Neural progenitor cell (in vitro differentiated cells): ENCODE results near the gene TBK1. TPM values are rescaled to one million over a fixed set of nuclear protein-coding genes. Genes with fewer than 3 reads are reported as not detected.

ENCODE experiments used
- DNase-seq: peaks from one replicate; pipeline ENCODE4 v3.0.0-alpha.2; 2016; ENCODE audit warnings: low spot score
- H2AFZ ChIP-seq: fragments of 200-600 bp; sonication (generic); replicated peaks from 2 replicates; pipeline ENCODE4 v1.6.1; 2016; ENCODE audit warnings: antibody characterized with exemption
- H3F3A ChIP-seq: fragments of 200-600 bp; sonication (generic); 2 replicates; pipeline ENCODE4 v1.6.1; 2016; ENCODE audit warnings: antibody characterized with exemption, low read depth
- H3K27ac ChIP-seq: fragments of 200-600 bp; sonication (generic); 2 replicates; pipeline ENCODE4 v1.5.1; 2016; ENCODE audit warnings: mild to moderate bottlenecking
- H3K27me3 ChIP-seq: fragments of 200-600 bp; sonication (generic); 2 replicates; pipeline ENCODE4 v1.6.1; 2016; ENCODE audit warnings: mild to moderate bottlenecking, moderate library complexity
- H3K36me3 ChIP-seq: fragments of 200-600 bp; sonication (generic); 2 replicates; pipeline ENCODE4 v1.5.1; 2016
- H3K4me1 ChIP-seq: fragments of 200-600 bp; sonication (generic); 2 replicates; pipeline ENCODE4 v1.6.1; 2016; ENCODE audit warnings: mixed run types
- H3K4me2 ChIP-seq: fragments of 200-600 bp; sonication (generic); 2 replicates; pipeline ENCODE4 v1.6.1; 2016
- H3K4me3 ChIP-seq: fragments of 200-600 bp; sonication (generic); 2 replicates; pipeline ENCODE4 v1.5.1; 2016
- H3K79me2 ChIP-seq: fragments of 200-600 bp; sonication (generic); 2 replicates; pipeline ENCODE4 v1.6.1; 2016; ENCODE audit warnings: low read depth
- H3K9ac ChIP-seq: fragments of 200-600 bp; sonication (generic); 2 replicates; pipeline ENCODE4 v1.6.1; 2016
- H3K9me3 ChIP-seq: fragments of 200-600 bp; sonication (generic); 2 replicates; pipeline ENCODE4 v1.5.1; 2016; ENCODE audit warnings: low read depth
- H4K20me1 ChIP-seq: fragments of 200-600 bp; sonication (generic); 2 replicates; pipeline ENCODE4 v1.6.1; 2016; ENCODE audit warnings: low read depth
- H3K27ac Mint-ChIP-seq: 3 replicates; pipeline ENCODE4 v1.8.0; 2021; ENCODE audit warnings: mixed read lengths
- H3K27me3 Mint-ChIP-seq: 2 replicates; pipeline ENCODE4 v1.8.0; 2022; ENCODE audit warnings: low read depth, mild to moderate bottlenecking, inconsistent platforms, moderate library complexity, mixed read lengths; ENCODE audit not compliant: insufficient read depth
- H3K36me3 Mint-ChIP-seq: 3 replicates; pipeline ENCODE4 v1.8.0; 2021; ENCODE audit warnings: mixed read lengths
- H3K4me1 Mint-ChIP-seq: 3 replicates; pipeline ENCODE4 v1.8.0; 2021; ENCODE audit warnings: mixed read lengths
- H3K4me3 Mint-ChIP-seq: 3 replicates; pipeline ENCODE4 v1.8.0; 2021; ENCODE audit warnings: mild to moderate bottlenecking, moderate library complexity, mixed read lengths
- H3K9me3 Mint-ChIP-seq: 3 replicates; pipeline ENCODE4 v1.8.0; 2020; ENCODE audit warnings: mixed read lengths
- CTCF ChIP-seq: fragments of 200-600 bp; sonication (generic); IDR thresholded peaks from 2 replicates; pipeline ENCODE4 v1.5.1; 2017; ENCODE audit warnings: antibody characterized with exemption, mild to moderate bottlenecking
- EZH2 ChIP-seq: fragments of 200-600 bp; sonication (generic); IDR thresholded peaks from 2 replicates; pipeline ENCODE4 v1.6.1; 2017; ENCODE audit warnings: antibody characterized with exemption, mild to moderate bottlenecking, moderate library complexity
- EZH2phosphoT487 ChIP-seq: fragments of 200-600 bp; sonication (generic); IDR thresholded peaks from 2 replicates; pipeline ENCODE4 v1.6.1; 2017; ENCODE audit warnings: antibody characterized with exemption
- total RNA-seq: library from RNA; depleted of rRNA; stranded (reverse); fragments of >200 nt; gene quantifications from 2 replicates; pipeline ENCODE4 v1.2.3, GENCODE V29; 2015; ENCODE audit warnings: low replicate concordance

TBK1 gene
- total RNA-seq, 1 donor from 2014 or later, result 51.3 TPM

- Mint-ChIP-seq H3K9me3 (no peaks in the 10 kb centered on the region), H3K4me3 (no peak overlapping the region), H3K27me3 (no peaks in the 10 kb centered on the region), H3K27ac (no peak overlapping the region), H3K4me1 (peaks cover 8% of the 10 kb centered on the region), H3K36me3 (peaks cover 14% of the 10 kb centered on the region)
- Histone ChIP-seq H3K27me3 (no peaks in the 10 kb centered on the region), H3K4me2 (no peak overlapping the region), H3K27ac (no peak overlapping the region), H3K36me3 (no peaks in the 10 kb centered on the region), H3K79me2 (peaks cover 86% of the 10 kb centered on the region), H2AFZ (no peak overlapping the region), H4K20me1 (peaks cover 11% of the 10 kb centered on the region), H3K4me3 (no peak overlapping the region), H3K9ac (no peak overlapping the region), H3F3A (no peaks in the 10 kb centered on the region), H3K9me3 (no peaks in the 10 kb centered on the region), H3K4me1 (peaks cover 12% of the 10 kb centered on the region)
- TF ChIP-seq CTCF (no peak), EZH2 (no peak), EZH2phosphoT487 (no peak)
- no peak for DNase-seq
Observed at GRCh38 chr12:64457923-64458322, 6.0 kb downstream of the TBK1 start.

- Mint-ChIP-seq H3K27ac (peak overlapping the region; percentile 8), H3K9me3 (no peaks in the 10 kb centered on the region), H3K4me3 (no peak overlapping the region), H3K4me1 (no peaks in the 10 kb centered on the region), H3K36me3 (peaks cover 14% of the 10 kb centered on the region), H3K27me3 (no peaks in the 10 kb centered on the region)
- H3K4me1 ChIP-seq, result no peaks in the 10 kb centered on the region
- no peaks in the 10 kb centered on the region for H3K9me3 ChIP-seq
- H3K36me3 ChIP-seq, result peaks cover under 1% of the 10 kb centered on the region
- no peak overlapping the region for H3K4me3 ChIP-seq
- DNase-seq, result no peak
- no peak overlapping the region for H3K4me2 ChIP-seq
- TF ChIP-seq EZH2, result no peak
- TF ChIP-seq CTCF, result no peak
- TF ChIP-seq EZH2phosphoT487, result no peak
- peaks cover 71% of the 10 kb centered on the region for H3K79me2 ChIP-seq
- H3K27me3 ChIP-seq, result no peaks in the 10 kb centered on the region
- no peak overlapping the region for H2AFZ ChIP-seq
- no peak overlapping the region for H3K9ac ChIP-seq
- H3F3A ChIP-seq, result no peaks in the 10 kb centered on the region
- no peak overlapping the region for H3K27ac ChIP-seq
- H4K20me1 ChIP-seq, result peaks cover 11% of the 10 kb centered on the region
Observed at GRCh38 chr12:64459394-64459891, 7.5 kb downstream of the TBK1 start.

- Histone ChIP-seq H3K27ac (no peak overlapping the region), H3K4me3 (no peak overlapping the region), H4K20me1 (peaks cover 11% of the 10 kb centered on the region), H3K4me1 (no peaks in the 10 kb centered on the region), H3K79me2 (peaks cover 47% of the 10 kb centered on the region), H3K9ac (no peak overlapping the region), H3F3A (no peaks in the 10 kb centered on the region), H3K27me3 (no peaks in the 10 kb centered on the region), H3K36me3 (peaks cover 17% of the 10 kb centered on the region), H2AFZ (no peak overlapping the region), H3K4me2 (no peak overlapping the region), H3K9me3 (no peaks in the 10 kb centered on the region)
- TF ChIP-seq EZH2 (no peak), EZH2phosphoT487 (no peak), CTCF (no peak)
- no peaks in the 10 kb centered on the region for H3K4me1 Mint-ChIP-seq
- peaks cover 13% of the 10 kb centered on the region for H3K36me3 Mint-ChIP-seq
- H3K27me3 Mint-ChIP-seq, result no peaks in the 10 kb centered on the region
- no peaks in the 10 kb centered on the region for H3K9me3 Mint-ChIP-seq
- no peak overlapping the region for H3K4me3 Mint-ChIP-seq
- no peak for DNase-seq
- H3K27ac Mint-ChIP-seq, result no peak overlapping the region
Observed at GRCh38 chr12:64461634-64462414, 9.9 kb downstream of the TBK1 start.
